Liver (tissue), 9 donors: ENCODE measurements around the gene MAPK1. TPM values are rescaled to one million over a fixed set of nuclear protein-coding genes. Genes with fewer than 3 reads are reported as not detected.
"Not testable (repeated sequence)": the region's sequence is repeated elsewhere in the genome, so short reads cannot be mapped to it uniquely, and the experiment has no call there.

Experiments
- DNase-seq: peaks from one replicate; pipeline ENCODE4 v3.0.0-alpha.2; 2017; ENCODE audit warnings: low spot score
- H3K27ac ChIP-seq, 2 donors: one replicate each; pipeline ENCODE4 v1.7.0; 2013; ENCODE audit warnings: inconsistent platforms in 2 of 2, low read length in 2 of 2, control low read depth in 1 of 2, low read depth in 1 of 2, mild to moderate bottlenecking in 1 of 2
- H3K27me3 ChIP-seq, 4 donors: one replicate each; pipeline versions ENCODE4 v1.6.1 to v1.7.0; 2013; ENCODE audit warnings: low read length in 3 of 4, inconsistent platforms in 1 of 4, mild to moderate bottlenecking in 1 of 4, moderate library complexity in 1 of 4; ENCODE audit not compliant: control insufficient read depth in 4 of 4, insufficient read depth in 4 of 4
- H3K36me3 ChIP-seq, 4 donors: one replicate each; pipeline versions ENCODE4 v1.6.1 to v1.7.0; 2013; ENCODE audit warnings: low read length in 3 of 4, mild to moderate bottlenecking in 3 of 4, low read depth in 1 of 4, moderate library complexity in 1 of 4; ENCODE audit not compliant: control insufficient read depth in 4 of 4, insufficient read depth in 3 of 4
- H3K4me1 ChIP-seq, 4 donors: one replicate each; pipeline versions ENCODE4 v1.6.1 to v1.7.0; 2013; ENCODE audit warnings: low read length in 3 of 4, mild to moderate bottlenecking in 3 of 4, moderate library complexity in 1 of 4; ENCODE audit not compliant: control insufficient read depth in 4 of 4, insufficient read depth in 4 of 4
- H3K4me3 ChIP-seq, 3 donors: one replicate each; pipeline versions ENCODE4 v1.6.1 to v1.7.0; 2013; ENCODE audit warnings: low read length in 3 of 3, control low read depth in 1 of 3, low read depth in 1 of 3, mild to moderate bottlenecking in 1 of 3
- H3K9ac ChIP-seq, 2 donors: one replicate each; pipeline ENCODE4 v1.7.0; 2013; ENCODE audit warnings: low read length in 2 of 2, mild to moderate bottlenecking in 2 of 2, moderate library complexity in 2 of 2, control low read depth in 1 of 2, low read depth in 1 of 2
- H3K9me3 ChIP-seq, 4 donors: one replicate each; pipeline versions ENCODE4 v1.6.1 to v1.7.0; 2013; ENCODE audit warnings: low read length in 3 of 4; ENCODE audit not compliant: control insufficient read depth in 4 of 4
- EGR1 ChIP-seq, 2 donors: IDR thresholded peaks; 2 replicates each; pipeline ENCODE4 v1.6.1; 2016 to 2018; ENCODE audit warnings: antibody characterized with exemption in 2 of 2, low read depth in 2 of 2
- FOXA1 ChIP-seq: IDR thresholded peaks from 2 replicates; pipeline ENCODE4 v1.6.1; 2016; ENCODE audit warnings: antibody characterized with exemption
- FOXA2 ChIP-seq: IDR thresholded peaks from 2 replicates; pipeline ENCODE4 v1.6.1; 2016; ENCODE audit warnings: antibody characterized with exemption
- GABPA ChIP-seq, 2 donors: IDR thresholded peaks in 1 of 2; conservative IDR thresholded peaks in 1 of 2; 2 replicates each; pipeline ENCODE4 v1.6.1; 2016; ENCODE audit warnings: antibody characterized with exemption in 2 of 2, mild to moderate bottlenecking in 1 of 2, moderate library complexity in 1 of 2
- HNF4A ChIP-seq, 2 donors: conservative IDR thresholded peaks; 2 replicates each; pipeline ENCODE4 v1.6.1; 2016; ENCODE audit warnings: antibody characterized with exemption in 2 of 2, mild to moderate bottlenecking in 2 of 2
- HNF4G ChIP-seq: IDR thresholded peaks from 2 replicates; pipeline ENCODE4 v1.6.1; 2016; ENCODE audit warnings: antibody characterized with exemption
- JUND ChIP-seq, 2 donors: IDR thresholded peaks; 2 replicates each; pipeline ENCODE4 v1.6.1; 2016; ENCODE audit warnings: antibody characterized with exemption in 2 of 2
- NR2F2 ChIP-seq: IDR thresholded peaks from 2 replicates; pipeline ENCODE4 v1.6.1; 2016; ENCODE audit warnings: antibody characterized with exemption
- RAD21 ChIP-seq, 2 donors: IDR thresholded peaks; 2 replicates each; pipeline ENCODE4 v1.6.1; 2016; ENCODE audit warnings: antibody characterized with exemption in 2 of 2, mild to moderate bottlenecking in 2 of 2
- RXRA ChIP-seq, 2 donors: IDR thresholded peaks; 2 replicates each; pipeline ENCODE4 v1.6.1; 2017 to 2018; ENCODE audit warnings: antibody characterized with exemption in 2 of 2, mild to moderate bottlenecking in 1 of 2
- SP1 ChIP-seq: IDR thresholded peaks from 2 replicates; pipeline ENCODE4 v1.6.1; 2018; ENCODE audit warnings: antibody characterized with exemption, mild to moderate bottlenecking
- TAF1 ChIP-seq: conservative IDR thresholded peaks from 2 replicates; pipeline ENCODE4 v1.6.1; 2016; ENCODE audit warnings: antibody characterized with exemption, mild to moderate bottlenecking
- YY1 ChIP-seq: IDR thresholded peaks from 2 replicates; pipeline ENCODE4 v1.6.1; 2016; ENCODE audit warnings: antibody characterized with exemption, mild to moderate bottlenecking
- WGBS: extraction: QIAGEN DNeasy Blood & Tissue Kit; methylation state at CpG from one replicate; pipeline ENCODE4 v1.1.7; 2013; 5-methylcytosine and 5-hydroxymethylcytosine counted together
- polyA plus RNA-seq, 2 donors: library from polyadenylated mRNA; stranded (reverse) in 1 of 2; unstranded in 1 of 2; fragments of 200-250 nt in 1 of 2; fragments of >200 nt in 1 of 2; fragmentation: Nextera tagmentation in 1 of 2; extraction: Ambion mirVana in 1 of 2; gene quantifications; one replicate each; pipeline versions ENCODE4 v1.2.1 to v1.2.3, GENCODE V29; 2013 to 2015
- total RNA-seq, 2 donors: library from RNA; depleted of rRNA; stranded (reverse); fragments of >200 nt; gene quantifications; one replicate each; pipeline ENCODE4 v1.2.3, GENCODE V29; 2014
- TF ChIP-seq, protein P1 (sequence below): IDR thresholded peaks from 2 replicates; pipeline ENCODE4 v1.6.1; 2016; ENCODE audit warnings: antibody characterized with exemption
- TF ChIP-seq, protein P2 (sequence below): fragments of 150-350 bp; IDR thresholded peaks from 2 replicates; pipeline ENCODE4 v1.5.1; 2017; ENCODE audit warnings: improper control_type of control experiment, low read depth, low read length; ENCODE audit not compliant: missing input control
- TF ChIP-seq, protein P3 (sequence below): IDR thresholded peaks from 2 replicates; pipeline ENCODE4 v1.6.1; 2016; ENCODE audit warnings: antibody characterized with exemption
- TF ChIP-seq, protein P4 (sequence below): IDR thresholded peaks from 2 replicates; pipeline ENCODE4 v1.6.1; 2016; ENCODE audit warnings: antibody characterized with exemption, mild to moderate bottlenecking
- donor health status: healthy.
- donor health status: healthy.
- donor health status: healthy.
- donor health status: healthy.
- donor health status: healthy.

MAPK1 gene
- total and polyA plus RNA-seq, 4 donors: 8.3 to 31.8 (median 22.8) TPM

DNA sequence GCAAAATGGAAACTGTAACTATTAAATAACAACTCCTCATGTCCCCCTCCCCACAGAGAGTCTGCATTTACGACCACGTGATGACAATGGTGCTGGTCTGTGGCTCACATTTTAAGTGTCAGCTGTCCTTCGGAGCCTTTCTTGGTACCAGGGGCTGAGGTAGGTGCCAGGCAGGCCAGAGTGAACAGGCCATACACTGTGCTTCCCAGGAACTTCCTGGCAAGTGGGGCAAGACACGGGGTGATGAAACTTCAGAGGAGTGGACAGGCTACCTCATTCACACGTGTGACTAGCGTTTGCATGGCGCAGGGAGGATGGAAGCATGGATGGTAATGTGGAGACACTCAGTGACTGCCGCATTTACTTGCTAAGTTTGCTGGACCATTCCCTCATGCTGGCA, 121.5 kb downstream of the MAPK1 start:
- Histone ChIP-seq H3K27me3 (no peaks in the 10 kb centered on the region), H3K9me3 (no peaks in the 10 kb centered on the region), H3K4me3 (no peak overlapping the region), H3K27ac (no peak overlapping the region), H3K9ac (no peak overlapping the region), H3K36me3 (no peaks in the 10 kb centered on the region), H3K4me1 (no peaks in the 10 kb centered on the region)
- no peak for DNase-seq
- TF ChIP-seq, protein P1, sequence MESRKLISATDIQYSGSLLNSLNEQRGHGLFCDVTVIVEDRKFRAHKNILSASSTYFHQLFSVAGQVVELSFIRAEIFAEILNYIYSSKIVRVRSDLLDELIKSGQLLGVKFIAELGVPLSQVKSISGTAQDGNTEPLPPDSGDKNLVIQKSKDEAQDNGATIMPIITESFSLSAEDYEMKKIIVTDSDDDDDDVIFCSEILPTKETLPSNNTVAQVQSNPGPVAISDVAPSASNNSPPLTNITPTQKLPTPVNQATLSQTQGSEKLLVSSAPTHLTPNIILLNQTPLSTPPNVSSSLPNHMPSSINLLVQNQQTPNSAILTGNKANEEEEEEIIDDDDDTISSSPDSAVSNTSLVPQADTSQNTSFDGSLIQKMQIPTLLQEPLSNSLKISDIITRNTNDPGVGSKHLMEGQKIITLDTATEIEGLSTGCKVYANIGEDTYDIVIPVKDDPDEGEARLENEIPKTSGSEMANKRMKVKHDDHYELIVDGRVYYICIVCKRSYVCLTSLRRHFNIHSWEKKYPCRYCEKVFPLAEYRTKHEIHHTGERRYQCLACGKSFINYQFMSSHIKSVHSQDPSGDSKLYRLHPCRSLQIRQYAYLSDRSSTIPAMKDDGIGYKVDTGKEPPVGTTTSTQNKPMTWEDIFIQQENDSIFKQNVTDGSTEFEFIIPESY: no peak
- TF ChIP-seq HNF4G (no peak), NR2F2 (no peak), TAF1 (no peak), RXRA (IDR thresholded peaks at IDR 0.05) (no peak), YY1 (no peak), FOXA2 (no peak), EGR1 (IDR thresholded peaks at IDR 0.05; ENCODE audit: low read depth in 2 of 2) (no peak), RAD21 (IDR thresholded peaks at IDR 0.05) (no peak), GABPA (IDR thresholded peaks at IDR 0.05 in 1 of 2, conservative IDR thresholded peaks at IDR 0.05 in 1 of 2) (no peak), HNF4A (conservative IDR thresholded peaks at IDR 0.05) (no peak), FOXA1 (no peak), SP1 (no peak), JUND (IDR thresholded peaks at IDR 0.05) (no peak)
- TF ChIP-seq, protein P2, sequence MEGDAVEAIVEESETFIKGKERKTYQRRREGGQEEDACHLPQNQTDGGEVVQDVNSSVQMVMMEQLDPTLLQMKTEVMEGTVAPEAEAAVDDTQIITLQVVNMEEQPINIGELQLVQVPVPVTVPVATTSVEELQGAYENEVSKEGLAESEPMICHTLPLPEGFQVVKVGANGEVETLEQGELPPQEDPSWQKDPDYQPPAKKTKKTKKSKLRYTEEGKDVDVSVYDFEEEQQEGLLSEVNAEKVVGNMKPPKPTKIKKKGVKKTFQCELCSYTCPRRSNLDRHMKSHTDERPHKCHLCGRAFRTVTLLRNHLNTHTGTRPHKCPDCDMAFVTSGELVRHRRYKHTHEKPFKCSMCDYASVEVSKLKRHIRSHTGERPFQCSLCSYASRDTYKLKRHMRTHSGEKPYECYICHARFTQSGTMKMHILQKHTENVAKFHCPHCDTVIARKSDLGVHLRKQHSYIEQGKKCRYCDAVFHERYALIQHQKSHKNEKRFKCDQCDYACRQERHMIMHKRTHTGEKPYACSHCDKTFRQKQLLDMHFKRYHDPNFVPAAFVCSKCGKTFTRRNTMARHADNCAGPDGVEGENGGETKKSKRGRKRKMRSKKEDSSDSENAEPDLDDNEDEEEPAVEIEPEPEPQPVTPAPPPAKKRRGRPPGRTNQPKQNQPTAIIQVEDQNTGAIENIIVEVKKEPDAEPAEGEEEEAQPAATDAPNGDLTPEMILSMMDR: no peak
- TF ChIP-seq, protein P3, sequence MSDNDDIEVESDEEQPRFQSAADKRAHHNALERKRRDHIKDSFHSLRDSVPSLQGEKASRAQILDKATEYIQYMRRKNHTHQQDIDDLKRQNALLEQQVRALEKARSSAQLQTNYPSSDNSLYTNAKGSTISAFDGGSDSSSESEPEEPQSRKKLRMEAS: no peak
- TF ChIP-seq, protein P4, sequence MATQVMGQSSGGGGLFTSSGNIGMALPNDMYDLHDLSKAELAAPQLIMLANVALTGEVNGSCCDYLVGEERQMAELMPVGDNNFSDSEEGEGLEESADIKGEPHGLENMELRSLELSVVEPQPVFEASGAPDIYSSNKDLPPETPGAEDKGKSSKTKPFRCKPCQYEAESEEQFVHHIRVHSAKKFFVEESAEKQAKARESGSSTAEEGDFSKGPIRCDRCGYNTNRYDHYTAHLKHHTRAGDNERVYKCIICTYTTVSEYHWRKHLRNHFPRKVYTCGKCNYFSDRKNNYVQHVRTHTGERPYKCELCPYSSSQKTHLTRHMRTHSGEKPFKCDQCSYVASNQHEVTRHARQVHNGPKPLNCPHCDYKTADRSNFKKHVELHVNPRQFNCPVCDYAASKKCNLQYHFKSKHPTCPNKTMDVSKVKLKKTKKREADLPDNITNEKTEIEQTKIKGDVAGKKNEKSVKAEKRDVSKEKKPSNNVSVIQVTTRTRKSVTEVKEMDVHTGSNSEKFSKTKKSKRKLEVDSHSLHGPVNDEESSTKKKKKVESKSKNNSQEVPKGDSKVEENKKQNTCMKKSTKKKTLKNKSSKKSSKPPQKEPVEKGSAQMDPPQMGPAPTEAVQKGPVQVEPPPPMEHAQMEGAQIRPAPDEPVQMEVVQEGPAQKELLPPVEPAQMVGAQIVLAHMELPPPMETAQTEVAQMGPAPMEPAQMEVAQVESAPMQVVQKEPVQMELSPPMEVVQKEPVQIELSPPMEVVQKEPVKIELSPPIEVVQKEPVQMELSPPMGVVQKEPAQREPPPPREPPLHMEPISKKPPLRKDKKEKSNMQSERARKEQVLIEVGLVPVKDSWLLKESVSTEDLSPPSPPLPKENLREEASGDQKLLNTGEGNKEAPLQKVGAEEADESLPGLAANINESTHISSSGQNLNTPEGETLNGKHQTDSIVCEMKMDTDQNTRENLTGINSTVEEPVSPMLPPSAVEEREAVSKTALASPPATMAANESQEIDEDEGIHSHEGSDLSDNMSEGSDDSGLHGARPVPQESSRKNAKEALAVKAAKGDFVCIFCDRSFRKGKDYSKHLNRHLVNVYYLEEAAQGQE: no peak
- WGBS: 88% methylated on average over 8 of the region's 8 CpGs

DNA sequence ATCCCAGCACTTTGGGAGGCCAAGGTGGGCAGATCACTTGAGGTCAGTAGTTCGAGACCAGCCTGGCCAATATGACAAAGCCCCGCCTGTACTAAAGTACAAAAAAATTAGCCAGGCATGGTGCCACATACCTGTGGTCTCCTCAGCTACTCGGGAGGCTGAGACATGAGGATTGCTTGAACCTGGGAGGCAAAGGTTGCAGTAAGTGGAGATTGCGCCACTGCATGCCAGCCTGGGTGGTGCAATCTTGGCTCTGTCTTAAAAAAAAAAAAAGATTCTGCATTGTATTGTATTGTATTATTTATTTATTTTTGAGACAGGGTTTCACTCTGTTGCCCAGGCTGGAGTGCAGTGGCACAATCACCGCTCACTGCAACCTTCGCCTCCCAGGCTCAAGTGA, 122.5 kb downstream of the MAPK1 start:
- not testable (repeated sequence) for H3K4me3 ChIP-seq, H3K27me3 ChIP-seq, H3K9ac ChIP-seq, DNase-seq, H3K27ac ChIP-seq, H3K9me3 ChIP-seq, H3K4me1 ChIP-seq, H3K36me3 ChIP-seq
- 91% methylated on average over 6 of the region's 6 CpGs for WGBS
